Neuron (in vitro differentiated cells): ENCODE results near the gene CLEC10A.
"Not testable (repeated sequence)": the region's sequence is repeated elsewhere in the genome, so short reads cannot be mapped to it uniquely, and the experiment has no call there.

Experiments
- H2AFZ ChIP-seq: one replicate; pipeline ENCODE4 v1.6.1; 2013; ENCODE audit warnings: low read depth, mild to moderate bottlenecking, inconsistent platforms, low read length, moderate library complexity
- H3K27me3 ChIP-seq: one replicate; pipeline ENCODE4 v1.6.1; 2013; ENCODE audit warnings: low read length; ENCODE audit not compliant: insufficient read depth
- H3K36me3 ChIP-seq: one replicate; pipeline ENCODE4 v1.6.1; 2013; ENCODE audit warnings: low read length; ENCODE audit not compliant: insufficient read depth
- H3K4me1 ChIP-seq: one replicate; pipeline ENCODE4 v1.6.1; 2013; ENCODE audit warnings: low read length; ENCODE audit not compliant: insufficient read depth
- H3K4me3 ChIP-seq: 2 replicates; pipeline ENCODE4 v1.5.1; 2013; ENCODE audit warnings: mild to moderate bottlenecking, low read length, moderate library complexity
- H3K9me3 ChIP-seq: one replicate; pipeline ENCODE4 v1.6.1; 2013; ENCODE audit warnings: low read length

Gene CLEC10A

DNA sequence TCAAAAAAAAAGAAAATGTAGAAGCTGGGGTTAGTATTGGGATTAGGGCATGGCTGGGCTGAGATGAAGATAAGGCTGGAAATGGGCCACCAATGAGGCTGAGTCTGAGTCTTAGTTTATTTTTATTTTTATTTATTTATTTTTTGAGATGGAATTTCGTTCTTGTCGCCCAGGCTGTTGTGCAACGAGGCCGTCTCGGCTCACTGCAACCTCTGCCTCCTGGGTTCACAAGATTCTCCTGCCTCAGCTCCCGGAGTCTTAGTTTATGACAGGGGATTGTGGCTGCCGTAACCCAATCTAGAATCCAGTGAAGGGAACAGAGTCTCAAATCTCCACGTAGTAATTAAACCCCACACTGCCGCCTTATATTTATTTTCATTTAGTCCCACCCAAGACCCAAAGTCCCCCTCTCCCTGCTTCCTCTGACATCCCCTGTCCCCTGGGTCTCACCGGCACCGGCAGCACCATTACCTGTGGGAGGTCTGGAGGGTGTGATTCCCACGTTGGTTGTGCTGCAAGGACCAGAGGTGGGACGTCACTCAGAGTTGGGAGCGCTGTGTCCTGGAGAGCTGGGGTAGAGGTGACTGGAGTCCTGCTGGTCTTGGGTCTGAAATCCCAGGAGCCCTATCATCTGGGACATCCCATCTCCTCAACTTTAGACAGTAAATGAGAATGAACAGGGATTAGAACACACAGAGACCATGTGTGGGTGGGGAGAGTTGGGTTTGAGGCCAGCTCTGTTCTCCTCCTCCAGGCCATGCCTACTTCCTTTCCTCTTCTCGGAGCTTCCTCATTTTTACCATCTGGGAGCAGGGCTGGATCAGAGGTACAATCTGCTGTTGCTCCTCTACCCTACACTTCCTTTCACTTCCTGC lies at the start of gene CLEC10A:
Gene CLEC10A, minus strand, starts transcription at position 671 of the 875 bp plus-strand sequence. CDS start 1,439 bp downstream, outside the sequence.
- Histone ChIP-seq H2AFZ (no peak within 1 kb of the TSS), H3K9me3 (peaks cover 3% of the 10 kb centered on the region), H3K27me3 (no peaks in the 10 kb centered on the region), H3K36me3 (no peaks in the 10 kb centered on the region), H3K4me3 (no peak within 1 kb of the TSS), H3K4me1 (no peaks in the 10 kb centered on the region)

DNA sequence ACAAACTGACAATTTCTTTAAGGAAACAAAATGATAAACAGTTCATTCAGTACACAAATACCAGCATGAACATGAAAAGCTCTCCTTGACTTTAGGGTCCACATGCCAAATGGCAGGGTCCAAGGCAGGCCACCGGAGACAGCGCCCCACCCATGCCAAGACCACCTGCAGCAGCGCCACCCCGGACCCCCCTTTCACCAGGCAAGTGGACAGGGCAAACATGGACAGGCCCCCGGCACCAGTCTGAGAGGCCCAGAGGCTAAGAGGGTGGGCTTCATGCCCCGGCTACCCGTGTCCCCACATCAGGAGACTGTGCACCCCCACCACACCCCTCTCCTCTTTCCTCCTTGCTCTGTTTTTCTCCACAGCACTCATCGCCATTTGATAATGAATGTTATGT lies 49.3 kb upstream of the CLEC10A start:
- peaks cover 4% of the 10 kb centered on the region for H3K9me3 ChIP-seq
- no peak overlapping the region for H2AFZ ChIP-seq
- H3K4me1 ChIP-seq, result peaks cover 12% of the 10 kb centered on the region
- no peaks in the 10 kb centered on the region for H3K36me3 ChIP-seq
- no peak overlapping the region for H3K4me3 ChIP-seq
- H3K27me3 ChIP-seq, result no peaks in the 10 kb centered on the region

- no peak overlapping the region for H2AFZ ChIP-seq
- H3K36me3 ChIP-seq, result no peaks in the 10 kb centered on the region
- H3K4me1 ChIP-seq, result peaks cover 12% of the 10 kb centered on the region
- peaks cover 3% of the 10 kb centered on the region for H3K27me3 ChIP-seq
- H3K9me3 ChIP-seq, result no peaks in the 10 kb centered on the region
- H3K4me3 ChIP-seq, result no peak overlapping the region
Observed at GRCh38 chr17:7128160-7128559, 48.1 kb upstream of the CLEC10A start.

GRCh38 chr17:7127501-7127900 lies 47.5 kb upstream of the CLEC10A start:
- not testable (repeated sequence) for H3K4me1 ChIP-seq, H3K36me3 ChIP-seq, H3K4me3 ChIP-seq, H3K27me3 ChIP-seq, H3K9me3 ChIP-seq, H2AFZ ChIP-seq

DNA sequence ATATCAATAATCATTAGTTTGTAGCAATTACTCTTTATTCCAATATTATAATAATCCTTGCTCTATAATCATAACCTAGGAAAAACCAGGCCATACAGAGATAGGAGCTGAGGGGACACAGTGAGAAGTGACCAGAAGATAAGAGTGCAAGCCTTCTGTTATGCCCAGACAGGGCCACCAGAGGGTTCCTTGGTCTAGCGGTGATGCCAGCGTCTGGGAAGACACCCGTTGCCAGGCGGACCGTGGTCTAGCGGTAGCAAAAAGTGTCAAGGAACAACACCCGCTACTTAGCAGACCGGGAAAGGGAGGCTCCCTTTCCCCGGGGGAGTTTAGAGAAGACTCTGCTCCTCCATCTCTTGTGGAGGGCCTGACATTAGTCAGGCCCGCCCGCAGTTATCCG lies 46.3 kb upstream of the CLEC10A start:
- H3K9me3 ChIP-seq, H3K36me3 ChIP-seq, H3K27me3 ChIP-seq, H2AFZ ChIP-seq, H3K4me3 ChIP-seq, H3K4me1 ChIP-seq: not testable (repeated sequence)

DNA sequence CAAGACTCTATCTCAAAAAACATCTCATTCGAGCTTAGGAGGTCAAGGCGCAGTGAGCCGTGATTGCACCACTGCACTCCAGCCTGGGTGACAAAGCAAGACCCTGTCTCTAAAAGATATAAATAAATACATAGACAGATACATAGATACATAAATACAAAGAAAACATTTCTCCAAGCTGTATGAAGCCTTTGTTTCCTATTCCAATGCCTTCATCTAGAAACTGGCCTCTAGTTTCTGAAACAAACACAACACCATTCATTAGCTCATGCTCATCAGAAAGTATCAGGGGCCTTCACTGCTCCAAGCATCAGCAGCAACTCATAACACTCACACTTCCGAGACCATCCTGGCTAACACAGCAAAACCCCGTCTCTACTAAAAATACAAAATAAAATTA lies 44.9 kb upstream of the CLEC10A start:
- Histone ChIP-seq H3K27me3 (peaks cover 3% of the 10 kb centered on the region), H2AFZ (no peak overlapping the region), H3K36me3 (no peaks in the 10 kb centered on the region)

DNA sequence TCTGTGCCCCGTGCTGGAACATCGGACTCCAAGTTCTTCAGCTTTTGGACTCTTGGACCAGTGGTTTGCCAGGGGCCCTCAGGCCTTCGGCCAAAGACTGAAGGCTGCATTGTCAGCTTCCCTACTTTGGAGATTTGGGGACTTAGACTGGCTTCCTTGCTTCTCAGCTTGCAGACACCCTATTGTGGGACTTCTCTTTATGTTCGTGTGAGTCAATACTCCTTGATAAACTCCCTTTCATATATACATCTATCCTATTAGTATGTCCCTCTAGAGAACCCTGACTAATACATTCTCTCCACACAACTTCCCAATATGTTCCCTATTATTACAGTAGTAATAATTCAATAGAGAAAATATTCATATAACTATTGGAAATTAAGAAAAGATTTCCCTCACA lies 43.8 kb upstream of the CLEC10A start:
- no peaks in the 10 kb centered on the region for H3K9me3 ChIP-seq
- no peaks in the 10 kb centered on the region for H3K36me3 ChIP-seq
- no peak overlapping the region for H3K4me3 ChIP-seq
- peaks cover 3% of the 10 kb centered on the region for H3K27me3 ChIP-seq
- H2AFZ ChIP-seq, result no peak overlapping the region
- H3K4me1 ChIP-seq, result peaks cover 2% of the 10 kb centered on the region

More for the DNA sequence above, 44.9 kb upstream of the CLEC10A start:
- H3K9me3 ChIP-seq, result no peaks in the 10 kb centered on the region
- no peak overlapping the region for H3K4me3 ChIP-seq
- peaks cover 2% of the 10 kb centered on the region for H3K4me1 ChIP-seq

DNA sequence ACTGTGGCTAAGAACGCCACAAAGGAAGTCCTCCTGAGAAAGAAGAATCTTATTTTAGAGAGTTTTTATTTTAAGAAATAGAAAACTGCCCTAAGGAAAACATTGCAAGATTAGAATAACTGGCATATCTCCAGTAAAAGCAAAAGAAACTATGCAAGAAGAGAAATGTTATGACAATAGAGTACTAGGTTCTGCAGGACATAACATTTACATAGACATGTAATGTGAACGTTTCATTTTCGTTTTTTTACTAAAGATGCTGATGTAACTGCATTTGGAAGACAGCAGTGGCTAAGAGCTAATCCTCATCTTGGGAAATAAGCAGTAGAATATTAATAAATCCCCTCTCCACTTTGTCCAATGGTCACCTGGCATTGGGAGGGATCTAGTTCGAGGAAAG lies 42.3 kb upstream of the CLEC10A start:
- H3K9me3 ChIP-seq, result no peaks in the 10 kb centered on the region
- H3K4me1 ChIP-seq, result no peaks in the 10 kb centered on the region
- no peak overlapping the region for H2AFZ ChIP-seq
- no peak overlapping the region for H3K4me3 ChIP-seq
- H3K36me3 ChIP-seq, result no peaks in the 10 kb centered on the region
- H3K27me3 ChIP-seq, result peaks cover 3% of the 10 kb centered on the region

- H3K4me3 ChIP-seq, H3K9me3 ChIP-seq, H3K4me1 ChIP-seq, H3K27me3 ChIP-seq, H3K36me3 ChIP-seq, H2AFZ ChIP-seq: not testable (repeated sequence)
Observed at GRCh38 chr17:7120635-7121034, 40.6 kb upstream of the CLEC10A start.

DNA sequence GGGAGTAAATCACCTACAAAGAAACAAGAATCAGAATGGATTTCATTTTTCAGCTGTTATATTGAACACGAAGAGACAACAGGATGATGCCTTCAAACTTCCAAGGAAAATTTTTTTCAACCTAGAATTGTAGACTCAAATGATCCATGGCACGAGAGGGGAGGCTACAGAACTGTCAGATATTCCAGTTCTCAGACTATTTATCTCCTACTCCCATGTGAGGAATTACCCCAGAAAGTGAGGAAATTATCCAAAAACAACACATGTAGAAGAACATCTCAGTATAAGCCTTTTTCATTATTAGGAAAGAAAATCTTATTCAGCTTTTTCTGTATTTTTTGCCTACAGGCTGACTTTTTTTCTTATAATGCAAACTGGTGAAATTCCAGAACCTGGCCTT lies 40.1 kb upstream of the CLEC10A start:
- Histone ChIP-seq H3K9me3 (no peaks in the 10 kb centered on the region), H3K27me3 (peaks cover 3% of the 10 kb centered on the region), H3K4me1 (peaks cover 11% of the 10 kb centered on the region), H3K36me3 (no peaks in the 10 kb centered on the region), H2AFZ (no peak overlapping the region), H3K4me3 (no peak overlapping the region)

GRCh38 chr17:7119314-7119713 lies 39.3 kb upstream of the CLEC10A start:
- H2AFZ ChIP-seq, result no peak overlapping the region
- peaks cover 3% of the 10 kb centered on the region for H3K27me3 ChIP-seq

DNA sequence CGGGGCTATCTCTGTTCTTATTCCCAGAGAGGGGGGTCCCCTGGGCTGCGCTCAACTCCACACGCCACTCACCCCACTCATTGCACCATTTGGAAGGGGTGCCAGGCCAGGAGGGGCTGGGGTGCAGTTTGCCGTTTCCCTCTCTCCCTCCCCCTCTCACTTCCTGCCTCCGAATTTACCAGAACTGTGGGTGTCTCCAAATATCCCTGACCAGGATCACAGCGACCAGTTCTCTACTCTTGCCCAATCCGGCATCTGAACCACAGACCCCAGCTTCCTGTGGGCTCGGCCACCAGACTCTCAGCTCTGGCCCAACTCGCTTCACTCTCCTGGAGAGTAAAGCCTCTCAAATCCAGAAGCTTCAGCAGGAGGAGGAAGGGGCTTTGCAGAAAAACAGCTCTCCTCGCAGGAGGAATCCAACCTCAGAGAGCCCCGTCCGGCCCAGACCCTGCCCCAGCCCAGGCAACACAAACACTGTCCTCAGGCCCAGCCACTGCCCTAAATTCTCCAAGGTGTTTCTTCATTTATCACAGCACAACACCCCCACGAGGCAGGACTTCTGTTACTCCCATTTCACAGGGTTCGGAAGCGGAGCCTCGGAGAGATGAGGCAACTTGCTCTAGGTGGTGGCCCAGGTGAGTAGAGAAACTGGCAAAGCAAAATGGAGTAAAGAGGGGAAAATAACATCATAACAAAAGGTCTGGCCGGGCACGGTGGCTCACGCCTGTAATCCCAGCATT lies 35.0 kb upstream of the CLEC10A start:
- no peaks in the 10 kb centered on the region for H3K9me3 ChIP-seq
- H3K4me3 ChIP-seq, result no peak overlapping the region
- no peaks in the 10 kb centered on the region for H3K27me3 ChIP-seq
- H3K36me3 ChIP-seq, result no peaks in the 10 kb centered on the region
- H2AFZ ChIP-seq, result no peak overlapping the region
- H3K4me1 ChIP-seq, result peaks cover 11% of the 10 kb centered on the region

More at GRCh38 chr17:7119314-7119713, 39.3 kb upstream of the CLEC10A start:
- H3K4me3 ChIP-seq, result no peak overlapping the region
- peaks cover 11% of the 10 kb centered on the region for H3K4me1 ChIP-seq
- H3K36me3 ChIP-seq, result no peaks in the 10 kb centered on the region
- no peaks in the 10 kb centered on the region for H3K9me3 ChIP-seq

- no peaks in the 10 kb centered on the region for H3K36me3 ChIP-seq
- no peak within 1 kb of the TSS for H3K4me3 ChIP-seq
- peaks cover 11% of the 10 kb centered on the region for H3K4me1 ChIP-seq
- H3K27me3 ChIP-seq, result no peaks in the 10 kb centered on the region
- H3K9me3 ChIP-seq, result no peaks in the 10 kb centered on the region
- H2AFZ ChIP-seq, result no peak within 1 kb of the TSS
Observed at GRCh38 chr17:7114241-7114874, 34.3 kb upstream of the CLEC10A start, which contains the start of gene ASGR2. TSS of gene ASGR2 (minus strand) at chr17:7114822. CDS start at chr17:7114240, 582 bp downstream.
